SK-N-SH (cell line): Measurements from ENCODE around the gene MMAB. TPM values are rescaled to one million over a fixed set of nuclear protein-coding genes. Genes with fewer than 3 reads are reported as not detected.

Experiments used
- CTCF ChIA-PET: fragments of 300-600, 350-600 bp; formaldehyde crosslinking; extraction: SDS; loops from one replicate; lab custom pipeline; 2021; lab: Yijun Ruan, JAX
- POLR2A ChIA-PET: fragments of 350-600 bp; sonication (Branson Sonifier 250); formaldehyde crosslinking; extraction: SDS; loops from one replicate; lab custom pipeline; 2020; ENCODE audit warnings: antibody characterized with exemption, inconsistent platforms; lab: Yijun Ruan, JAX
- DNase-seq: peaks from one replicate; pipeline ENCODE4 v3.0.0; 2012
- H2AFZ ChIP-seq: fragments of 200-600 bp; sonication (generic); 2 replicates; pipeline ENCODE4 v1.8.1; 2016; ENCODE audit warnings: antibody characterized with exemption, mild to moderate bottlenecking, low read depth
- H3F3A ChIP-seq: fragments of 200-600 bp; sonication (generic); replicated peaks from 2 replicates; pipeline ENCODE3; 2016; ENCODE audit warnings: antibody characterized with exemption, mild to moderate bottlenecking; ENCODE audit not compliant: insufficient read depth
- H3K27ac ChIP-seq, 2 experiments: fragments of 200-500 bp in 1 of 2; fragments of 200-600 bp in 1 of 2; sonication (Bioruptor generic) in 1 of 2; sonication (generic), shearing (Covaris generic) in 1 of 2; 2 replicates each; pipeline versions ENCODE4 v1.5.1 to v1.6.1; 2014 to 2016; ENCODE audit warnings: low read depth in 2 of 2, inconsistent platforms in 1 of 2, low read length in 1 of 2, mild to moderate bottlenecking in 1 of 2, mixed read lengths in 1 of 2
- H3K27me3 ChIP-seq: fragments of 200-600 bp; sonication (generic), shearing (Covaris generic); 2 replicates; pipeline ENCODE4 v1.6.1; 2016; ENCODE audit warnings: mixed run types; ENCODE audit not compliant: insufficient read depth
- H3K36me3 ChIP-seq, 2 experiments: fragments of 200-500 bp in 1 of 2; fragments of 200-600 bp in 1 of 2; sonication (Bioruptor generic) in 1 of 2; sonication (generic) in 1 of 2; replicated peaks in 1 of 2; 2 replicates each; pipeline versions ENCODE3 to v1.5.1; 2014 to 2016; ENCODE audit warnings: low read length in 1 of 2, mild to moderate bottlenecking in 1 of 2; ENCODE audit not compliant: insufficient read depth in 2 of 2, control insufficient read depth in 1 of 2
- H3K4me1 ChIP-seq, 2 experiments: fragments of 200-500 bp in 1 of 2; fragments of 200-600 bp in 1 of 2; sonication (Bioruptor generic) in 1 of 2; sonication (generic), shearing (Covaris generic) in 1 of 2; 2 replicates each; pipeline versions ENCODE4 v1.5.1 to v1.6.1; 2014 to 2016; ENCODE audit warnings: low read depth in 1 of 2, low read length in 1 of 2, mixed run types in 1 of 2; ENCODE audit not compliant: insufficient read depth in 2 of 2, control insufficient read depth in 1 of 2
- H3K4me2 ChIP-seq: fragments of 200-600 bp; sonication (generic), shearing (Covaris generic); 2 replicates; pipeline ENCODE4 v1.6.1; 2017; ENCODE audit warnings: mixed run types
- H3K4me3 ChIP-seq, 2 experiments: fragments of 200-500 bp in 1 of 2; fragments of 200-600 bp in 1 of 2; sonication (Bioruptor generic) in 1 of 2; sonication (generic), shearing (Covaris generic) in 1 of 2; 2 replicates each; pipeline versions ENCODE4 v1.5.1 to v1.8.1; 2014 to 2016; ENCODE audit warnings: low read depth in 2 of 2, inconsistent platforms in 1 of 2, low read length in 1 of 2, mild to moderate bottlenecking in 1 of 2, mixed read lengths in 1 of 2, moderate library complexity in 1 of 2
- H3K79me2 ChIP-seq: fragments of 200-600 bp; sonication (generic); 2 replicates; pipeline ENCODE4 v1.8.1; 2017; ENCODE audit warnings: mild to moderate bottlenecking; ENCODE audit not compliant: insufficient read depth
- H3K9ac ChIP-seq: fragments of 200-600 bp; sonication (generic); 2 replicates; pipeline ENCODE4 v1.6.1; 2017; ENCODE audit warnings: mixed run types
- H3K9me2 ChIP-seq: fragments of 200-600 bp; sonication (generic); 2 replicates; pipeline ENCODE4 v1.6.1; 2017; ENCODE audit warnings: mixed run types
- H3K9me3 ChIP-seq: fragments of 200-600 bp; sonication (generic); 2 replicates; pipeline ENCODE4 v1.6.1; 2017; ENCODE audit warnings: mixed run types, mild to moderate bottlenecking, moderate library complexity
- H4K20me1 ChIP-seq: fragments of 200-600 bp; sonication (generic); 2 replicates; pipeline ENCODE4 v1.6.1; 2017; ENCODE audit warnings: mild to moderate bottlenecking, mixed run types; ENCODE audit not compliant: insufficient read depth
- CHD2 ChIP-seq: fragments of 150-350 bp; IDR thresholded peaks from 2 replicates; pipeline ENCODE4 v1.6.1; 2018; ENCODE audit warnings: low read length; ENCODE audit not compliant: partially characterized antibody
- ELF1 ChIP-seq: IDR thresholded peaks from 2 replicates; pipeline ENCODE4 v1.4.0; 2012
- FOXM1 ChIP-seq: IDR thresholded peaks from 2 replicates; pipeline ENCODE4 v1.4.0; 2012; ENCODE audit warnings: low read depth, mild to moderate bottlenecking
- GABPA ChIP-seq: IDR thresholded peaks from 2 replicates; pipeline ENCODE4 v1.4.0; 2012; ENCODE audit warnings: low read depth, mild to moderate bottlenecking
- GATA2 ChIP-seq: sonication (generic); formaldehyde crosslinking; IDR thresholded peaks from 2 replicates; pipeline ENCODE4 v1.5.0; 2020; ENCODE audit warnings: mild to moderate bottlenecking, missing genetic modification reagents
- IRF3 ChIP-seq: fragments of 150-350 bp; IDR thresholded peaks from 2 replicates; pipeline ENCODE4 v1.6.1; 2016; ENCODE audit warnings: mild to moderate bottlenecking, low read depth, low read length
- MAX ChIP-seq: IDR thresholded peaks from 2 replicates; pipeline ENCODE4 v1.4.0; 2012; ENCODE audit warnings: low read depth
- PBX3 ChIP-seq: IDR thresholded peaks from 2 replicates; pipeline ENCODE4; 2012
- POLR2AphosphoS5 ChIP-seq: IDR thresholded peaks from 2 replicates; pipeline ENCODE4 v1.6.1; 2012; ENCODE audit warnings: low read depth, low read length
- RAD21 ChIP-seq: IDR thresholded peaks from 2 replicates; pipeline ENCODE4 v1.6.1; 2012; ENCODE audit warnings: mild to moderate bottlenecking, low read length
- RCOR1 ChIP-seq: fragments of 150-350 bp; IDR thresholded peaks from 2 replicates; pipeline ENCODE4 v1.6.1; 2017; ENCODE audit warnings: antibody characterized with exemption, low read length
- TCF12 ChIP-seq: IDR thresholded peaks from 2 replicates; pipeline ENCODE4 v1.4.0; 2012
- TEAD4 ChIP-seq: IDR thresholded peaks from 2 replicates; pipeline ENCODE4 v1.4.0; 2012; ENCODE audit warnings: mild to moderate bottlenecking, borderline replicate concordance; ENCODE audit not compliant: insufficient read depth
- YY1 ChIP-seq: IDR thresholded peaks from 2 replicates; pipeline ENCODE4 v1.4.0; 2012; ENCODE audit warnings: low read depth, mild to moderate bottlenecking
- ZBTB33 ChIP-seq: IDR thresholded peaks from 2 replicates; pipeline ENCODE4 v1.4.0; 2012; ENCODE audit warnings: low read depth, borderline replicate concordance
- WGBS: methylation state at CpG from one replicate; pipeline ENCODE4 v1.1.6; 2017; ENCODE audit warnings: low lambda C conversion rate; 5-methylcytosine and 5-hydroxymethylcytosine counted together
- polyA plus RNA-seq, 3 experiments: library from polyadenylated mRNA; depleted of rRNA; stranded (reverse); fragments of >200 nt; gene quantifications; 2 replicates each; pipeline ENCODE4 v1.2.3, GENCODE V29; 2012

MMAB gene
- polyA plus RNA-seq, 1 of the 3 experiments (the other 2 are of a cell fraction): 15.9 TPM

GRCh38 chr12:109566424-109566823 is 6.9 kb downstream of the MMAB start:
- H3K27me3 ChIP-seq: no peaks in the 10 kb centered on the region
- no peaks in the 10 kb centered on the region for H3F3A ChIP-seq
- 100% methylated on average over 4 of the region's 8 CpGs for WGBS
- no peak overlapping the region for H2AFZ ChIP-seq
- ChIA-PET CTCF (interaction anchor here (1.9 kb wide), 1 partner anchor 46 kb away, joined by 5 read pairs; no protein-coding TSS in a partner anchor), POLR2A (interaction anchor here (1.7 kb wide), 1 partner anchor 25 kb away, joined by 5 read pairs; no protein-coding TSS in a partner anchor)
- H3K36me3 ChIP-seq: peaks cover 0 to 21% of the 10 kb centered on the region in 2 experiments
- DNase-seq: no peak
- H4K20me1 ChIP-seq: no peaks in the 10 kb centered on the region
- no peaks in the 10 kb centered on the region for H3K79me2 ChIP-seq
- H3K4me2 ChIP-seq: no peak overlapping the region
- no peak overlapping the region for H3K4me3 ChIP-seq
- no peak overlapping the region for H3K9ac ChIP-seq
- H3K27ac ChIP-seq: no peak overlapping the region
- H3K9me3 ChIP-seq: no peaks in the 10 kb centered on the region
- TF ChIP-seq GABPA (no peak), GATA2 (no peak), TCF12 (no peak), TEAD4 (no peak), RAD21 (no peak), ZBTB33 (no peak), FOXM1 (no peak), IRF3 (no peak), POLR2AphosphoS5 (no peak), PBX3 (no peak), YY1 (no peak), MAX (no peak), ELF1 (no peak), CHD2 (no peak), RCOR1 (no peak)
- no peaks in the 10 kb centered on the region for H3K9me2 ChIP-seq
- no peaks in the 10 kb centered on the region for H3K4me1 ChIP-seq
